Neural progenitor cell (in vitro differentiated cells): ENCODE measurements around the gene PJVK.

Experiments used
- CTCF ChIP-seq: fragments of 200-600 bp; sonication (generic); IDR thresholded peaks from 2 replicates; pipeline ENCODE4 v1.5.1; 2017; ENCODE audit warnings: antibody characterized with exemption, mild to moderate bottlenecking
- EZH2phosphoT487 ChIP-seq: fragments of 200-600 bp; sonication (generic); IDR thresholded peaks from 2 replicates; pipeline ENCODE4 v1.6.1; 2017; ENCODE audit warnings: antibody characterized with exemption

GRCh38 chr2:178491612-178492011 is 40.4 kb downstream of the PJVK start:
- TF ChIP-seq CTCF = no peak
- TF ChIP-seq EZH2phosphoT487 = no peak
